ENCODE data around the gene OR6S1.

DNA sequence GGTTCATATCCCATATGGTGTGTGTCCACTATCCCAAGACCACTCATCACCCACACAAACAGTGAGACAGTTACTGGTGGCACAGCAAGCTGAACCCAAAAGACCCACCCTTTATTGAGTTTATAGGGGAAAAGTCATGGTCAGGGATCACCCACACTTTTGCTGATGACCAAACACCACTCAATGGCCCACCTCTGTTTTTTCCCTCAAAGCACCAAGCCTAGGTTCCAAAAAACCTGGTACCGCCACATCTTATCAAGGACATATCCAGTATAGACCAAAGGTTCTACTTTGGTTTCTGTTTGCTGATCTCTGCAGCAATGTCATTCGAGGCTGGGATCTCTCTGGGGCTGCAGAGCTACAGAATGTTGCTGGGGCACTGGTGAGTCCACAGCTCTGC is 19.7 kb upstream of the OR6S1 start:
- TF ChIP-seq, protein P1, sequence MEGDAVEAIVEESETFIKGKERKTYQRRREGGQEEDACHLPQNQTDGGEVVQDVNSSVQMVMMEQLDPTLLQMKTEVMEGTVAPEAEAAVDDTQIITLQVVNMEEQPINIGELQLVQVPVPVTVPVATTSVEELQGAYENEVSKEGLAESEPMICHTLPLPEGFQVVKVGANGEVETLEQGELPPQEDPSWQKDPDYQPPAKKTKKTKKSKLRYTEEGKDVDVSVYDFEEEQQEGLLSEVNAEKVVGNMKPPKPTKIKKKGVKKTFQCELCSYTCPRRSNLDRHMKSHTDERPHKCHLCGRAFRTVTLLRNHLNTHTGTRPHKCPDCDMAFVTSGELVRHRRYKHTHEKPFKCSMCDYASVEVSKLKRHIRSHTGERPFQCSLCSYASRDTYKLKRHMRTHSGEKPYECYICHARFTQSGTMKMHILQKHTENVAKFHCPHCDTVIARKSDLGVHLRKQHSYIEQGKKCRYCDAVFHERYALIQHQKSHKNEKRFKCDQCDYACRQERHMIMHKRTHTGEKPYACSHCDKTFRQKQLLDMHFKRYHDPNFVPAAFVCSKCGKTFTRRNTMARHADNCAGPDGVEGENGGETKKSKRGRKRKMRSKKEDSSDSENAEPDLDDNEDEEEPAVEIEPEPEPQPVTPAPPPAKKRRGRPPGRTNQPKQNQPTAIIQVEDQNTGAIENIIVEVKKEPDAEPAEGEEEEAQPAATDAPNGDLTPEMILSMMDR (IDR thresholded peaks at IDR 0.05; ENCODE audit: low read depth, low read length, missing input control) = no peak
- no peak for TF ChIP-seq TAF1 (conservative IDR thresholded peaks at IDR 0.05)
